ENCODE data around the gene UNC93B1.
A peak's percentile ranks its signal among the peaks of the same experiment; 100 is the strongest.
"Not testable (repeated sequence)": the region's sequence is repeated elsewhere in the genome, so short reads cannot be mapped to it uniquely, and the experiment has no call there.

Gene UNC93B1

GRCh38 chr11:67983951-67984350 is 19.9 kb downstream of the UNC93B1 start:
- DNase-seq = no peak
- TF ChIP-seq GATA1 (IDR thresholded peaks at IDR 0.05; ENCODE audit: low read depth, low read length) = no peak
- no peak for TF ChIP-seq POLR2A (IDR thresholded peaks at IDR 0.05; ENCODE audit: low read length)

GRCh38 chr11:67982255-67982857 is 21.5 kb downstream of the UNC93B1 start:
- not testable (repeated sequence) for DNase-seq

DNA sequence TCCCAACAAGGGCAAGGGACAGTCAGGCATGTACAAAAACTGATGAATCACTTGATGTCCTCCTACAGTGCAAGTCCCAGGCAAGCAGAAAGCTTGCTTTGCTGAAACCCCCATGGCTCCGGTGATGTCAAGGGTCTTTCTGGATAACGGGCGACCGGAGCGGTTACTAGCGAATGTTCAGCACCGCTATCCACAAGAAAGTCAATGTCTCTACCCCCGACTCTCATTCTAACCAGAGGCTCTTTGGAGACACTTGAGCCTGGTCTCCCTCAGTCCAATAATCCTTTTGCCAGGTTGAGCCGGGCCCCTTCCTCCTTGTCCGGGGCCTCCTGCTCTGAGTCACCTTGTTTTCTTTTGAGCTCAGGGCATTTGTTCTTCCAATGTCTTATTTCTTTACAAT is 22.7 kb downstream of the UNC93B1 start:
- DNase-seq = not testable (repeated sequence)

GRCh38 chr11:67978766-67979418 is 25.0 kb downstream of the UNC93B1 start:
- DNase-seq = not testable (repeated sequence)

- not testable (repeated sequence) for DNase-seq
Measured at GRCh38 chr11:67974746-67975145, 29.2 kb downstream of the UNC93B1 start.

DNA sequence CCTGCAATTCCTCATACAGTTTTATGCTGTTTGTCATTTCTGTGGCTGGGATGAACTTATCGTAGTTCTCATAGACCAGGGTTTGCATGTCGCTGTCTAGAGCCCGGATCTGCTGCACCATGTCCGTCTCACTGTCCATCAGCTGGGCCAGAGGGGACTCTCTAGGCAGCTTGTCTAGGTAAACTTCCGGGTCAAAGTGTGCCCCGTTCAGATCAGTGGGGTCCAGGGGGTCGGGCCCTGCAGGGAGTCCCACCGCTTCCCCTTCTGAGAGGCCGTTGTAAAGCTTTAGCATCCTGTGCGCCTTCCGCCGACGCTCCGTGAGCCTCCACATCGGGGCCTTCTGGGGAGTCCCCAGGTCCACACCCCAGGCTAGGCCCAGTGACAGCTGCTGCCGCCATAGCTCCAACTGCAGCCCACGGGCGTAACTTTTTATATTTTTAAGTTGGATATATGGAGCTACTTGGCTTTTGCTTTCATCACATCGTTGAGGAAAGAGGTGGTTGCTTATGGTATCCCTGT is 38.0 kb downstream of the UNC93B1 start:
- not testable (repeated sequence) for DNase-seq

DNA sequence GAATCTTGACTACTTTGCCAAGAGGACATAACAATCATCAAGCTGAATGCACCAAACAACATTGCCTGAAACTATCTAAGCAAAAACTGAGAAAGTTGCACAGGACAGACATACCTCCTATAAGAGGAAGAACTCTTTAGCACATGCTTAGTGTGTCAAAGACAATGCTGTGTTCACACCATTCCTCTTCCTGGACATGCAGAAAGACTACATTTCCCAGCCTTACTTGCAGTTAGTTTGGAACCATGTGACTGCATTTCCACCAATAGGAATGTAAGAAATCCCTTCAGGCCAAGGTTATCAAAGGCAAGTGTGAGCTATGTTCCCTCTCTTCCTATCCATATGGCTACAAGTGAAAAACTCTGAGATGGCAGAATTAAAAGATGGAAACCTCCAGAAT is 39.2 kb downstream of the UNC93B1 start:
- not testable (repeated sequence) for DNase-seq

- DNase-seq = not testable (repeated sequence)
Measured at GRCh38 chr11:67963879-67964278, 40.0 kb downstream of the UNC93B1 start.

DNA sequence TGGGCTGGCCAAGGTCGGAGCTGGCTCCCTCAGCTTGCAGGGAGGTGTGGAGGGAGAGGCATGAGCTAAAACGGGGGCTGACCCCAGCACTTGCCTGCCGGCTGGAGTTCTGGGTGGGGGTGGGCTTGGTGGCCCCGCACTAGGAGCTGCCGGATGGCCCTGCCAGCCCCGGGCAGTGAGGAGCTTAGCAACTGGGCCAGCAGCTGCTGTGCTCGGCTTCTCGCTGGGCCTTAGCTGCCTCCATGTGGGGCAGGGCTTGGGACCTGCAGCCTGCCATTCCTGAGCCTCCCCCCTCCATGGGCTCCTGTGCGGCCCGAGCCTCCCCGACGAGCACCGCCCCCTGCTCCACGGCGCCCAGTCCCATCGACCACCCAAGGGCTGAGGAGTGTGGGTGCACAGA is 40.7 kb downstream of the UNC93B1 start:
- not testable (repeated sequence) for DNase-seq

DNA sequence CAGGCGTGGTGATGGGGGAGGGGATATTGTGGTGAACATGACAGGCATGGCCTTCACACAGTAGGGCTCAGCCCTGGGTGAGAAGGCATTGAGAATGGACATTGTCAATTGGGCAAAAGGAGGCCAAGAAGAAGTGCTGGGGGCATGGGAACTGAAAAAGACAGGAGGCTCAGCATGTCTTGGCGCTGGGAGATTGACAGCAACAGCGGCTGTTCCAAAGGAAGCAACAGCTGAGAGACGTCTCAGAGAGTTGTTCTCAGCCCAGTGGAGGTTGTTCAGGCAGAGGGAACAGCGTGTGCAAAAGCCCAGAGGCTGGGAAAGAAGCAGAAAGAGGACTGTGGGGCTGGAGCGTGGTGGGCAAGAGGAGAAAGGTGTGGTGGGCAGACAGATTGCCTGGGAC is 47.7 kb downstream of the UNC93B1 start:
- DNase-seq = not testable (repeated sequence)

GRCh38 chr11:67955461-67956007 is 48.4 kb downstream of the UNC93B1 start:
- DNase-seq = peak; percentile 62 to 83

GRCh38 chr11:67954971-67955370 is 48.9 kb downstream of the UNC93B1 start:
- not testable (repeated sequence) for DNase-seq

GRCh38 chr11:67954251-67954650 is 49.6 kb downstream of the UNC93B1 start:
- not testable (repeated sequence) for DNase-seq

DNA sequence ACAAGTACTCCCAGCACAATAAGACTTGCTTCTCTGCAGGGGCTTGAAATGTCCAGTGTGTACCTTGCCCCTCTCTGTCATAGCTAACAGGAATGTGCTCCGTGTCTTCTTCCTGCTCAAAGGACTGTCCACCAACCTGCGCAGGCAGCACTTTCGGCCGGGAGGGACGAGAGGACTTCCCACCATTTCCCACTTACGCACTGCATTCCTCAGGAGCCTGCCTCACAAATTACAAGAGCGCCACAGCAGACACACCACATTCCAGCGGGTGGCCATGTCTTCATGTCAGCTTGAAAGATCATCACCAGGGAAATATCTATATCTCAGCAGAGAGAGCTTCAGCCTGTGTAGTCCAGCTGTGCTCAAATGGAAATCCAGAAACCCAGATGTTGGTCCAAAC is 53.2 kb downstream of the UNC93B1 start:
- not testable (repeated sequence) for DNase-seq

- not testable (repeated sequence) for DNase-seq
Measured at GRCh38 chr11:67947785-67948184, 56.1 kb downstream of the UNC93B1 start.

DNA sequence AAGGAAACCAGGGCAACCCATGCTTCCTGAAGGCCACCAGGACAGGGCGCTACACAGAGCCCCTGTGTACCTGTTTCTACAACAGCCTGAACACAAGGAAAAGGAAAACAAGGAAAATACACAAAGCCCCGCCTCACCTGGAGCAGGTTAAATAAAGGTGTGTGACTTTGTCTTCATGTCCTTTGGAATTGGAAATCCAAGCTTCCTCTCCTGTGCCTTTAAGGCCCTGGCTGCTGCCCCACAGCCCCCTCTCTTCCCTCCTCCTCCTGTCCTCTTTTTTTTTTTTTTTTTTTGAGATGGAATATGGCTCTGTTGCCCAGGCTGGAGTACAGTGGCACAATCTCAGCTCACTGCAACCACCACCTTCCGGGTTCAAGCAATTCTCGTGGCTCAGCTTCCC is 57.5 kb downstream of the UNC93B1 start:
- DNase-seq = not testable (repeated sequence)

DNA sequence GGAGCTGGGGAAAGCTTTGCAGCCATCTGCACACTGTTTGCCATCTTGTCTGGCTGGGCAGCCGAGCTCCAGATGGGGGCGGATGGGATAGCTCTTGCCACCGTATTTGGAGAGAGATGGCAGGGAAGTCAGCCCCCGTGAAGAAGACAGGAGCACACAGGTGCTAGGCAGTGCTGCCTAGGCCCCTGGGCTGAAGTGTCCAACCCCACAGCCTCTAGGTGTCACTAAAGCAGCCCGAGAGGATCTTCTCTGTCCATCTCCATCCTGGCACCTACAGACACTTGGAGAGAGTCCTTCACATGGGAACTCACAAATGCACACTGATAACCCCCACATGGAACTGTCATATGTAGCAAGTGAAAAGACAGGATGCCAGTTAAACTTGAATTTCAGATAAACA is 60.5 kb downstream of the UNC93B1 start:
- DNase-seq = not testable (repeated sequence)

All from erythroblast (primary cell).